Measurements from ENCODE around the gene PDLIM3.
"Not testable (repeated sequence)": the region's sequence is repeated elsewhere in the genome, so short reads cannot be mapped to it uniquely, and the experiment has no call there.

PDLIM3 gene

GRCh38 chr4:185552254-185552653 is 16.9 kb upstream of the PDLIM3 start:
- DNase-seq = no peak

GRCh38 chr4:185550933-185551332 is 15.6 kb upstream of the PDLIM3 start:
- DNase-seq = no peak

GRCh38 chr4:185549095-185549639 is 13.9 kb upstream of the PDLIM3 start:
- no peak for DNase-seq

GRCh38 chr4:185548587-185548986 is 13.3 kb upstream of the PDLIM3 start:
- DNase-seq = no peak

- no peak for DNase-seq
Observed at GRCh38 chr4:185546335-185546734, 11.0 kb upstream of the PDLIM3 start.

GRCh38 chr4:185542626-185543315 is 7.5 kb upstream of the PDLIM3 start:
- DNase-seq = peak; percentile 73

- DNase-seq = no peak
Observed at GRCh38 chr4:185541251-185541727, 6.0 kb upstream of the PDLIM3 start.

GRCh38 chr4:185540487-185541120 is 5.3 kb upstream of the PDLIM3 start:
- no peak for DNase-seq

- no peak for DNase-seq
Observed at GRCh38 chr4:185540040-185540439, 4.7 kb upstream of the PDLIM3 start.

- no peak for DNase-seq
Observed at GRCh38 chr4:185538806-185539205, 3.5 kb upstream of the PDLIM3 start.

GRCh38 chr4:185536411-185536709 is 1.1 kb upstream of the PDLIM3 start:
- DNase-seq = no peak

GRCh38 chr4:185535612-185536410 is 504 bp upstream of the PDLIM3 start:
- DNase-seq = no peak

- DNase-seq = peak; percentile 16
Observed at GRCh38 chr4:185534511-185534865, 819 bp downstream of the PDLIM3 start.

- DNase-seq = no peak
Observed at GRCh38 chr4:185532795-185533324, 2.4 kb downstream of the PDLIM3 start.

- no peak for DNase-seq
Observed at GRCh38 chr4:185532293-185532692, 3.0 kb downstream of the PDLIM3 start.

GRCh38 chr4:185531654-185532053 is 3.7 kb downstream of the PDLIM3 start:
- not testable (repeated sequence) for DNase-seq

GRCh38 chr4:185529413-185529812 is 5.9 kb downstream of the PDLIM3 start:
- DNase-seq = no peak

- peak; percentile 51 for DNase-seq
Observed at GRCh38 chr4:185524888-185525863, 10.1 kb downstream of the PDLIM3 start.

GRCh38 chr4:185523862-185524261 is 11.4 kb downstream of the PDLIM3 start:
- no peak for DNase-seq

- DNase-seq = no peak
Observed at GRCh38 chr4:185522451-185522850, 12.9 kb downstream of the PDLIM3 start.

- DNase-seq = no peak
Observed at GRCh38 chr4:185520119-185520518, 15.2 kb downstream of the PDLIM3 start.

- DNase-seq = no peak
Observed at GRCh38 chr4:185518494-185518893, 16.8 kb downstream of the PDLIM3 start.

All from HCEC 1CT (cell line).